Astrocyte (in vitro differentiated cells and primary cell): ENCODE results near the gene OR5H14. TPM values are rescaled to one million over a fixed set of nuclear protein-coding genes. Genes with fewer than 3 reads are reported as not detected.
"Not testable (repeated sequence)": the region's sequence is repeated elsewhere in the genome, so short reads cannot be mapped to it uniquely, and the experiment has no call there.

ENCODE experiments used
- DNase-seq: peaks from one replicate; pipeline ENCODE4 v3.0.0-alpha.2; 2010; ENCODE audit warnings: low read depth
- FAIRE-seq: peaks from 2 replicates; lab custom pipeline; 2011; peaks lifted over from hg19 to GRCh38; lab: Jason Lieb, UNC
- H2AFZ ChIP-seq: 2 replicates; pipeline ENCODE4 v1.6.0; 2012; ENCODE audit warnings: low read depth, low read length, inconsistent platforms
- H3K27ac ChIP-seq: 2 replicates; pipeline ENCODE4 v1.5.1; 2011; ENCODE audit warnings: low read depth, low read length, inconsistent platforms
- H3K27me3 ChIP-seq: 2 replicates; pipeline ENCODE4 v1.6.0; 2011; ENCODE audit warnings: low read length, inconsistent platforms; ENCODE audit not compliant: insufficient read depth
- H3K36me3 ChIP-seq: 2 replicates; pipeline ENCODE4 v1.5.1; 2011; ENCODE audit warnings: low read length, inconsistent platforms; ENCODE audit not compliant: insufficient read depth
- H3K4me1 ChIP-seq: 2 replicates; pipeline ENCODE4 v1.5.1; 2011; ENCODE audit warnings: low read length, inconsistent platforms; ENCODE audit not compliant: insufficient read depth
- H3K4me2 ChIP-seq: 2 replicates; pipeline ENCODE4 v1.6.0; 2012; ENCODE audit warnings: low read length, inconsistent platforms
- H3K4me3 ChIP-seq: 2 replicates; pipeline ENCODE4 v1.5.1; 2011; ENCODE audit warnings: low read depth, mild to moderate bottlenecking, low read length, inconsistent platforms; ENCODE audit not compliant: insufficient read depth
- H3K79me2 ChIP-seq: 2 replicates; pipeline ENCODE4 v1.6.0; 2012; ENCODE audit warnings: mild to moderate bottlenecking, low read length, inconsistent platforms; ENCODE audit not compliant: insufficient read depth
- H3K9ac ChIP-seq: 2 replicates; pipeline ENCODE4 v1.6.0; 2012; ENCODE audit warnings: mild to moderate bottlenecking, low read length, inconsistent platforms
- H3K9me3 ChIP-seq: 2 replicates; pipeline ENCODE4 v1.5.1; 2012; ENCODE audit warnings: low read depth, mild to moderate bottlenecking, low read length, inconsistent platforms; ENCODE audit not compliant: insufficient read depth
- H4K20me1 ChIP-seq: 2 replicates; pipeline ENCODE4 v1.6.0; 2012; ENCODE audit warnings: low read length, inconsistent platforms; ENCODE audit not compliant: insufficient read depth
- H3K27ac Mint-ChIP-seq: one replicate; pipeline ENCODE4 v1.8.0; 2021; ENCODE audit warnings: mild to moderate bottlenecking, mixed read lengths; ENCODE audit not compliant: unreplicated experiment
- H3K27me3 Mint-ChIP-seq: one replicate; pipeline ENCODE4 v1.8.0; 2021; ENCODE audit warnings: low read depth, mixed read lengths; ENCODE audit not compliant: unreplicated experiment
- H3K36me3 Mint-ChIP-seq: one replicate; pipeline ENCODE4 v1.8.0; 2021; ENCODE audit warnings: low read depth, mixed read lengths; ENCODE audit not compliant: unreplicated experiment
- H3K4me1 Mint-ChIP-seq: one replicate; pipeline ENCODE4 v1.8.0; 2021; ENCODE audit warnings: low read depth, mixed read lengths; ENCODE audit not compliant: unreplicated experiment
- H3K4me3 Mint-ChIP-seq: one replicate; pipeline ENCODE4 v1.8.0; 2021; ENCODE audit warnings: mild to moderate bottlenecking, moderate library complexity, mixed read lengths; ENCODE audit not compliant: unreplicated experiment
- H3K9me3 Mint-ChIP-seq: one replicate; pipeline ENCODE4 v1.8.0; 2021; ENCODE audit warnings: mild to moderate bottlenecking, mixed read lengths; ENCODE audit not compliant: unreplicated experiment
- EZH2 ChIP-seq: IDR thresholded peaks from 2 replicates; pipeline ENCODE4 v1.6.1; 2012; ENCODE audit warnings: mild to moderate bottlenecking, low read length, inconsistent platforms; ENCODE audit not compliant: insufficient read depth
- total RNA-seq: library from RNA; stranded (reverse); gene quantifications from 2 replicates; pipeline ENCODE4 v1.2.1, GENCODE V29; 2021
- TF ChIP-seq, protein P1 (sequence below): IDR thresholded peaks from 2 replicates; pipeline ENCODE4 v1.5.1; 2011; ENCODE audit warnings: low read depth, mild to moderate bottlenecking, inconsistent platforms, low read length, moderate library complexity; ENCODE audit not compliant: insufficient read depth

Gene OR5H14
- total RNA-seq, 1 donor from 2014 or later: not detected

DNA sequence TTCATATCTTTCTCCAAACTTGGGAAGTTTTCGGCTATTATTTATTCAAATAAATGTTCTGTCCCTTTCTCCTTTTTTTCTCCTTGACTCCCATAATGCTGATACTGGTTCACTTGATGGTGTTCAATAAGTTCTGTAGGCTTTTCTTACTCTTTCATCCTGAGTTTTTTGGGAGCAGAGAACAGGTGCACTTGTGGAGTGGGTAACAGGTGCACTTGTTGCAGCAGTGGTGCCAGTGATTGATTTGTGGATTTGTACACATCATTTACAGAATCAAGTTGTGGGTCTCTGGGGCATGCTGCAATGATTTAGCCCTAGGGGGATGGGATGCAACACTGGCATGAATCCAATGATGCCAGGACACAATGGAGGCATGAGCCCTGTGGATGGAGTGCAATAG lies 31.6 kb upstream of the OR5H14 start:
- no peak overlapping the region for H3K9ac ChIP-seq
- Mint-ChIP-seq H3K4me1 (no peaks in the 10 kb centered on the region), H3K9me3 (peaks cover 10% of the 10 kb centered on the region), H3K36me3 (no peaks in the 10 kb centered on the region), H3K27ac (no peak overlapping the region), H3K27me3 (no peaks in the 10 kb centered on the region), H3K4me3 (no peak overlapping the region)
- H3K36me3 ChIP-seq: no peaks in the 10 kb centered on the region
- TF ChIP-seq EZH2: no peak
- TF ChIP-seq, protein P1, sequence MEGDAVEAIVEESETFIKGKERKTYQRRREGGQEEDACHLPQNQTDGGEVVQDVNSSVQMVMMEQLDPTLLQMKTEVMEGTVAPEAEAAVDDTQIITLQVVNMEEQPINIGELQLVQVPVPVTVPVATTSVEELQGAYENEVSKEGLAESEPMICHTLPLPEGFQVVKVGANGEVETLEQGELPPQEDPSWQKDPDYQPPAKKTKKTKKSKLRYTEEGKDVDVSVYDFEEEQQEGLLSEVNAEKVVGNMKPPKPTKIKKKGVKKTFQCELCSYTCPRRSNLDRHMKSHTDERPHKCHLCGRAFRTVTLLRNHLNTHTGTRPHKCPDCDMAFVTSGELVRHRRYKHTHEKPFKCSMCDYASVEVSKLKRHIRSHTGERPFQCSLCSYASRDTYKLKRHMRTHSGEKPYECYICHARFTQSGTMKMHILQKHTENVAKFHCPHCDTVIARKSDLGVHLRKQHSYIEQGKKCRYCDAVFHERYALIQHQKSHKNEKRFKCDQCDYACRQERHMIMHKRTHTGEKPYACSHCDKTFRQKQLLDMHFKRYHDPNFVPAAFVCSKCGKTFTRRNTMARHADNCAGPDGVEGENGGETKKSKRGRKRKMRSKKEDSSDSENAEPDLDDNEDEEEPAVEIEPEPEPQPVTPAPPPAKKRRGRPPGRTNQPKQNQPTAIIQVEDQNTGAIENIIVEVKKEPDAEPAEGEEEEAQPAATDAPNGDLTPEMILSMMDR: no peak
- no peaks in the 10 kb centered on the region for H3K27me3 ChIP-seq
- FAIRE-seq: no peak
- no peaks in the 10 kb centered on the region for H3K4me1 ChIP-seq
- H2AFZ ChIP-seq: no peak overlapping the region
- no peaks in the 10 kb centered on the region for H3K79me2 ChIP-seq
- H3K4me2 ChIP-seq: no peak overlapping the region
- H3K9me3 ChIP-seq: peaks cover 4% of the 10 kb centered on the region
- no peak for DNase-seq
- no peak overlapping the region for H3K4me3 ChIP-seq
- no peaks in the 10 kb centered on the region for H4K20me1 ChIP-seq
- H3K27ac ChIP-seq: no peak overlapping the region

DNA sequence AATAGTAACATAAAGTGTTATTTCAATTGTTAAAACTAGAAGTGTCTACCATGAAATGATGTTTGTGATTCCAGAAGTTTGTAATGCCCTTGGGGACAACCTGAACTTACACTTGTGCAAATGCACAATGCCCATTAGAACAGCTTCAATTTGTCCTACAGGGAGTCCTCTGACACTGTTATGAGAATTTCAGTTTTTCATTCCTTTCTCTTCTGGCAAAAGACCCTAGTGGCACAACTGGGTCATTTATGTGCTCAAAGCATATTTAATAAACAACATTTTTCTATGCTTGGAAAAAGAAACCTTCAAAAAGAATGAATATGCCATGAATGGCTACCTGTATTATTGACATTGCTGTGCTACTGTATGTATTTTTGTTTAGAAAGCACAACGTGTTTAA lies 16.9 kb upstream of the OR5H14 start, which contains the start of gene OR5H1:
TSS of gene OR5H1 (plus strand) at position 301 of the 400 bp plus-strand sequence. CDS start 1,977 bp downstream, outside the sequence.
- FAIRE-seq: peak; percentile 62
- Histone ChIP-seq H3K79me2 (no peaks in the 10 kb centered on the region), H3K27ac (no peak within 1 kb of the TSS), H3K9me3 (no peaks in the 10 kb centered on the region), H2AFZ (no peak within 1 kb of the TSS), H3K4me3 (no peak within 1 kb of the TSS), H3K4me1 (no peaks in the 10 kb centered on the region), H4K20me1 (no peaks in the 10 kb centered on the region), H3K4me2 (no peak within 1 kb of the TSS), H3K36me3 (no peaks in the 10 kb centered on the region), H3K9ac (no peak within 1 kb of the TSS), H3K27me3 (no peaks in the 10 kb centered on the region)
- DNase-seq: no peak
- Mint-ChIP-seq H3K36me3 (no peaks in the 10 kb centered on the region), H3K4me1 (no peaks in the 10 kb centered on the region), H3K9me3 (peaks cover 2% of the 10 kb centered on the region), H3K4me3 (no peak within 1 kb of the TSS), H3K27me3 (no peaks in the 10 kb centered on the region), H3K27ac (no peak within 1 kb of the TSS)
- TF ChIP-seq, protein P1: no peak

DNA sequence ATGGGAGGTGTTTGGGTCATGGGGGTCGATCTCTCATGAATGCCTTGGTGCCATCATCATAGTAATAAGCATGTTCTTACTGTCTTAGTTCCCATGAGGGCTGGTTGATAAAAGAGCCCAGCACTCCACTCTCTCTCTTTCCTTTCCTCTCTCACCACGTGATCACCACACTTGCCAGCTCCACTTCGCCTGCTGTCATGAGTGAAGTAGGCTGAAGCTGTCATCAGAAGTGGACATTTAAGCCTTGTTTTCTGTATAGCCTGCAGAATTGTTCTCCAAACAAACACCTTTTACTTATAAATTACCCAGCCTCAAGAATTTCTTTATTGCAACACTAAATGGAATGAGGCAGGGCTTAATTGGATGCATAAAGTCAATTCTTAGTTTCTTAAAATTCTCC lies 10.6 kb upstream of the OR5H14 start:
- no peaks in the 10 kb centered on the region for H3K27me3 Mint-ChIP-seq
- Histone ChIP-seq H4K20me1 (no peaks in the 10 kb centered on the region), H2AFZ (no peak overlapping the region), H3K4me3 (no peak overlapping the region), H3K27ac (no peak overlapping the region), H3K36me3 (no peaks in the 10 kb centered on the region), H3K4me1 (no peaks in the 10 kb centered on the region), H3K9ac (no peak overlapping the region), H3K27me3 (no peaks in the 10 kb centered on the region), H3K4me2 (no peak overlapping the region), H3K79me2 (no peaks in the 10 kb centered on the region), H3K9me3 (no peaks in the 10 kb centered on the region)
- H3K36me3 Mint-ChIP-seq: no peaks in the 10 kb centered on the region
- no peak overlapping the region for H3K27ac Mint-ChIP-seq
- H3K9me3 Mint-ChIP-seq: no peaks in the 10 kb centered on the region
- FAIRE-seq: no peak
- H3K4me1 Mint-ChIP-seq: no peaks in the 10 kb centered on the region
- no peak for DNase-seq
- H3K4me3 Mint-ChIP-seq: no peak overlapping the region
- no peak for TF ChIP-seq EZH2
- TF ChIP-seq, protein P1: no peak

DNA sequence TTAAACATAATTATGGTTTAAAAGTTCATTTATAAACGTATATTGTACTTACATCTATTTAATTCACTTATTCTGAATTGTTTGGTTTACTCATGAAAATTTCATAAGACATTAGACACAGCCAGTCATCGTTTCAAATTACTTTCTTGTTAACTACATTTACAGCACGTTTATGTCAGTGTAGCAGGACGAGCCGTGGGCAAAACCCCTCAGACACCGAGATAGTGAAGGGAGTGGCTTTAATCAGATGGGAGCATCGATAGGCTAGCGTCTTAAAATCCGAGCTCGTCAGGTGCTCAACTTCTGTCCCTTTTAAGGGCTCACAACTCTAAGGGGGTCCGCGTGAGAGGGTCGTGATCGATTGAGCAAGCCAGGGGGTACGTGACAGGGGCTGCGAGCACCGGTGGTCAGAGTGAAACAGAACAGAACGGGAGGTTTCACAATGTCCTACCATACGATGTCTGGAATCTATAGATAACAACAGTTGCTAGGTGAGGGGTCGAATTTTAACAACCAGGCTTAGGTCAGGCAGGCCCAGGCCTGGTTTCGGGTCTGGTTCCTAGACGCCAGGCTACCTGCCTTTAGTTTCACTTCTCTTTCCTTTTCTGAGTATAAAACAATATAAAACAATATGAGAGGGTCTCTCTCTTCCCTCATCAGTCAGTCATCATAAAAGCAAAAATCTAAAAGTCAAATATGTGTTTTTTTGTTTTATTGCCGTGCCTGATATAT lies 9.3 kb upstream of the OR5H14 start:
- not testable (repeated sequence) for H3K4me3 Mint-ChIP-seq, H3K4me1 Mint-ChIP-seq, H3K4me1 ChIP-seq, H3K27ac Mint-ChIP-seq, H3K27me3 Mint-ChIP-seq, H3K4me2 ChIP-seq, H3K9me3 ChIP-seq, H4K20me1 ChIP-seq, H3K9me3 Mint-ChIP-seq, H3K36me3 ChIP-seq, H3K79me2 ChIP-seq, H3K9ac ChIP-seq, DNase-seq, H3K36me3 Mint-ChIP-seq, H3K27me3 ChIP-seq, H3K4me3 ChIP-seq, H3K27ac ChIP-seq, FAIRE-seq, H2AFZ ChIP-seq
